H9 (cell line): ENCODE data around the gene USP20. TPM values are rescaled to one million over a fixed set of nuclear protein-coding genes. Genes with fewer than 3 reads are reported as not detected.

Source experiments
- DNase-seq: peaks from one replicate; pipeline ENCODE4 v3.0.0-alpha.2; 2017
- H2AFZ ChIP-seq: one replicate; pipeline ENCODE4 v1.6.1; 2013; ENCODE audit warnings: mild to moderate bottlenecking, low read length, control low read depth, moderate library complexity
- H2AK5ac ChIP-seq: 2 replicates; pipeline ENCODE4 v1.6.1; 2013; ENCODE audit warnings: low read length, control low read depth, mixed read lengths; ENCODE audit not compliant: insufficient read length
- H2BK120ac ChIP-seq: one replicate; pipeline ENCODE4 v1.6.1; 2013; ENCODE audit warnings: low read depth, mild to moderate bottlenecking, low read length, control low read depth, inconsistent platforms; ENCODE audit not compliant: poor library complexity, severe bottlenecking
- H2BK12ac ChIP-seq: 2 replicates; pipeline ENCODE4 v1.6.1; 2013; ENCODE audit warnings: low read length, control low read depth, mixed read lengths, low read depth; ENCODE audit not compliant: insufficient read length
- H2BK15ac ChIP-seq: 2 replicates; pipeline ENCODE4 v1.6.1; 2013; ENCODE audit warnings: low read depth, low read length, control low read depth
- H2BK20ac ChIP-seq: one replicate; pipeline ENCODE4 v1.6.1; 2013; ENCODE audit warnings: low read depth, mild to moderate bottlenecking, low read length, control low read depth, inconsistent platforms; ENCODE audit not compliant: poor library complexity, severe bottlenecking
- H2BK5ac ChIP-seq: 2 replicates; pipeline ENCODE4 v1.6.1; 2013; ENCODE audit warnings: low read length, control low read depth, mixed read lengths; ENCODE audit not compliant: insufficient read length
- H3K14ac ChIP-seq: 2 replicates; pipeline ENCODE4 v1.6.1; 2013; ENCODE audit warnings: low read length, control low read depth; ENCODE audit not compliant: insufficient read depth
- H3K18ac ChIP-seq: 2 replicates; pipeline ENCODE4 v1.6.1; 2013; ENCODE audit warnings: low read depth, mild to moderate bottlenecking, mixed read lengths, low read length, control low read depth; ENCODE audit not compliant: insufficient read length
- H3K23ac ChIP-seq: 2 replicates; pipeline ENCODE4 v1.6.1; 2013; ENCODE audit warnings: low read length, control low read depth, mixed read lengths, low read depth; ENCODE audit not compliant: insufficient read length
- H3K23me2 ChIP-seq: 2 replicates; pipeline ENCODE4 v1.6.1; 2013; ENCODE audit warnings: low read depth, mild to moderate bottlenecking, mixed read lengths, low read length, control low read depth; ENCODE audit not compliant: insufficient read length, poor library complexity, severe bottlenecking
- H3K27ac ChIP-seq: 2 replicates; pipeline ENCODE4 v1.5.1; 2013; ENCODE audit warnings: low read length, control low read depth, mixed read lengths, low read depth; ENCODE audit not compliant: insufficient read length
- H3K27me3 ChIP-seq: 2 replicates; pipeline ENCODE4 v1.6.1; 2013; ENCODE audit warnings: low read length, control low read depth, inconsistent platforms; ENCODE audit not compliant: insufficient read depth
- H3K4ac ChIP-seq: 2 replicates; pipeline ENCODE4 v1.6.1; 2013; ENCODE audit warnings: low read depth, mild to moderate bottlenecking, control low read depth, inconsistent platforms, low read length, moderate library complexity
- H3K4me1 ChIP-seq: 2 replicates; pipeline ENCODE4 v1.6.1; 2013; ENCODE audit warnings: low read length, control low read depth, inconsistent platforms; ENCODE audit not compliant: insufficient read depth
- H3K4me2 ChIP-seq: 2 replicates; pipeline ENCODE4 v1.6.1; 2013; ENCODE audit warnings: low read length, control low read depth, mixed read lengths; ENCODE audit not compliant: insufficient read length, insufficient read depth
- H3K56ac ChIP-seq: 2 replicates; pipeline ENCODE4 v1.6.1; 2013; ENCODE audit warnings: low read depth, mild to moderate bottlenecking, mixed read lengths, low read length, control low read depth; ENCODE audit not compliant: insufficient read length
- H3K79me1 ChIP-seq: 2 replicates; pipeline ENCODE4 v1.6.1; 2013; ENCODE audit warnings: low read depth, mild to moderate bottlenecking, moderate library complexity, low read length, control low read depth, inconsistent platforms; ENCODE audit not compliant: insufficient read depth, poor library complexity, severe bottlenecking
- H3K79me2 ChIP-seq: 2 replicates; pipeline ENCODE4 v1.6.1; 2013; ENCODE audit warnings: low read length, control low read depth, inconsistent platforms; ENCODE audit not compliant: insufficient read depth
- H3K9ac ChIP-seq: 2 replicates; pipeline ENCODE4 v1.6.1; 2013; ENCODE audit warnings: low read length, control low read depth, mixed read lengths; ENCODE audit not compliant: insufficient read length; ENCODE audit errors: extremely low read depth
- H3K9me3 ChIP-seq: one replicate; pipeline ENCODE4 v1.6.1; 2013; ENCODE audit warnings: low read depth, low read length, inconsistent platforms; ENCODE audit not compliant: control insufficient read depth
- H3T11ph ChIP-seq: one replicate; pipeline ENCODE4 v1.6.1; 2013; ENCODE audit warnings: mild to moderate bottlenecking, low read length, control low read depth, inconsistent platforms
- H4K20me1 ChIP-seq: one replicate; pipeline ENCODE4 v1.6.1; 2013; ENCODE audit not compliant: control insufficient read depth, insufficient read length, insufficient read depth
- H4K5ac ChIP-seq: 2 replicates; pipeline ENCODE4 v1.6.1; 2013; ENCODE audit warnings: low read depth, mild to moderate bottlenecking, mixed read lengths, low read length, control low read depth; ENCODE audit not compliant: insufficient read length
- H4K8ac ChIP-seq: replicated peaks from 2 replicates; pipeline ENCODE4 v1.6.1; 2013; ENCODE audit warnings: low read length, control low read depth, mixed read lengths, low read depth; ENCODE audit not compliant: insufficient read length
- H4K91ac ChIP-seq: 2 replicates; pipeline ENCODE4 v1.6.1; 2013; ENCODE audit warnings: low read depth, mild to moderate bottlenecking, moderate library complexity, mixed read lengths, low read length, control low read depth; ENCODE audit not compliant: insufficient read length
- H3K27ac Mint-ChIP-seq, 3 experiments: 2 replicates in 2 of 3; 3 replicates in 1 of 3; pipeline ENCODE4 v1.8.0; 2020 to 2021; ENCODE audit warnings: mixed read lengths in 3 of 3, mild to moderate bottlenecking in 1 of 3, moderate library complexity in 1 of 3
- H3K27me3 Mint-ChIP-seq: 2 replicates; pipeline ENCODE4 v1.8.0; 2021; ENCODE audit warnings: low read depth, mild to moderate bottlenecking, moderate library complexity, mixed read lengths
- H3K36me3 Mint-ChIP-seq, 3 experiments: 2 replicates in 2 of 3; 3 replicates in 1 of 3; pipeline ENCODE4 v1.8.0; 2020 to 2021; ENCODE audit warnings: low read depth in 3 of 3, mixed read lengths in 3 of 3; ENCODE audit not compliant: insufficient read depth in 1 of 3
- H3K4me1 Mint-ChIP-seq, 2 experiments: 2 replicates each; pipeline ENCODE4 v1.8.0; 2020; ENCODE audit warnings: mixed read lengths in 2 of 2
- H3K4me3 Mint-ChIP-seq, 2 experiments: 2 replicates in 1 of 2; 3 replicates in 1 of 2; pipeline ENCODE4 v1.8.0; 2020 to 2021; ENCODE audit warnings: mild to moderate bottlenecking in 2 of 2, mixed read lengths in 2 of 2, moderate library complexity in 1 of 2
- H3K9me3 Mint-ChIP-seq, 2 experiments: 2 replicates in 1 of 2; 3 replicates in 1 of 2; pipeline ENCODE4 v1.8.0; 2020; ENCODE audit warnings: mild to moderate bottlenecking in 2 of 2, mixed read lengths in 2 of 2, moderate library complexity in 1 of 2
- CTCF ChIP-seq: fragments of 200-600 bp; sonication (generic); conservative IDR thresholded peaks from 3 replicates; pipeline ENCODE4 v1.8.0; 2021; ENCODE audit warnings: antibody characterized with exemption, mild to moderate bottlenecking
- whole genome bisulfite sequencing: extraction: QIAGEN DNeasy Blood & Tissue Kit; methylation state at CpG from one replicate; pipeline ENCODE4 v1.1.7; 2013; ENCODE audit warnings: missing lambda C conversion rate, low lambda C conversion rate, mixed read lengths; ENCODE audit not compliant: insufficient read length; ENCODE audit errors: extremely low coverage; 5-methylcytosine and 5-hydroxymethylcytosine counted together
- total RNA-seq: library from RNA; stranded (reverse); gene quantifications from 2 replicates; pipeline ENCODE4 v1.2.1, GENCODE V29; 2021

The USP20 gene
- total RNA-seq, 1 experiment from 2014 or later, result 20.9 TPM

DNA sequence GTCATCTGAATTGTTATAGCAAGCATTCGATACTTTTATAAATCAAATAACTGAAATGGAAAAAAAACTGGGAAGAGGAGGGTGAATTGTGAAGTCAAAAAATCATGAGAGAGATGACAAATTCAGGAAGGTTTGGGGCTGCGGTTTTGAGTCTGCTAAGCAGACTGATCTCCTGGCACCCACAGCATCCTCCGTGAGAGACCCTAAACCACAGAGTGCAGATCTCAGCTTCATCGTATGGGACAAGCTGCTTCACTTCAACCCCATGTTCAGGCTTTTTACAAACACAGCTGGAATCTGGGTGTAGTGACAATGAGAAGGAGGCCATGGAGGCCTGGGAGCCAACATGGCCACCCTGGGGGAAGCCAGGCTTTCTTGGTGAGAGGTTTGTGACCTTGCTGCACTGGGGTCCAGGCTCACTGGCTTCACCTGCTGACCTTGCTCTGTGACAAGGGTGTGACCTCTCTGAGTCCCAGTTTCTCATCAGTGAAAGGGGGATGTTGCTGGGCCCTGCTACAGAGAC, 19.4 kb downstream of the USP20 start:
- no peak for DNase-seq
- H2AFZ ChIP-seq, result no peak overlapping the region
- no peaks in the 10 kb centered on the region for H3K27me3 ChIP-seq
- H3K14ac ChIP-seq, result no peak overlapping the region
- Mint-ChIP-seq H3K4me3 (no peak overlapping the region), H3K27me3 (no peaks in the 10 kb centered on the region), H3K36me3 (peaks cover 0 to 55% (median 21%) of the 10 kb centered on the region in 3 experiments; a peak in 6 of 7 replicates), H3K4me1 (no peaks in the 10 kb centered on the region), H3K9me3 (no peaks in the 10 kb centered on the region), H3K27ac (no peak overlapping the region)
- no peak overlapping the region for H3T11ph ChIP-seq
- H3K4ac ChIP-seq, result no peak overlapping the region
- no peak overlapping the region for H4K8ac ChIP-seq
- H4K5ac ChIP-seq, result no peak overlapping the region
- no peak overlapping the region for H4K91ac ChIP-seq
- H3K27ac ChIP-seq, result no peak overlapping the region
- no peak overlapping the region for H3K4me2 ChIP-seq
- no peak overlapping the region for H2AK5ac ChIP-seq
- no peak for TF ChIP-seq CTCF
- H3K9ac ChIP-seq, result no peak overlapping the region
- no peak overlapping the region for H3K23ac ChIP-seq
- H3K56ac ChIP-seq, result no peak overlapping the region
- H3K79me2 ChIP-seq, result no peaks in the 10 kb centered on the region
- H3K23me2 ChIP-seq, result no peaks in the 10 kb centered on the region
- no peak overlapping the region for H2BK5ac ChIP-seq
- H2BK15ac ChIP-seq, result no peak overlapping the region
- H4K20me1 ChIP-seq, result no peaks in the 10 kb centered on the region
- H3K4me1 ChIP-seq, result no peaks in the 10 kb centered on the region
- H2BK20ac ChIP-seq, result no peak overlapping the region
- WGBS, result no CpG with 5 or more reads among the region's 4 CpGs
- no peak overlapping the region for H2BK120ac ChIP-seq
- H3K79me1 ChIP-seq, result no peaks in the 10 kb centered on the region
- no peak overlapping the region for H3K18ac ChIP-seq
- H3K9me3 ChIP-seq, result no peaks in the 10 kb centered on the region
- H2BK12ac ChIP-seq, result no peak overlapping the region
